HG03460 (cell line): Measurements from ENCODE around the gene OOSP4B.
"Not testable (repeated sequence)": the region's sequence is repeated elsewhere in the genome, so short reads cannot be mapped to it uniquely, and the experiment has no call there.

ENCODE experiments used
- ATAC-seq: cut with Tn5 transposase; IDR thresholded peaks from one replicate; pipeline ENCODE4 v1.9.1; 2021; ENCODE audit not compliant: unreplicated experiment

Gene OOSP4B

GRCh38 chr11:60059521-60060240, 42.7 kb downstream of the OOSP4B start:
- ATAC-seq = no peak

- no peak for ATAC-seq
Measured at GRCh38 chr11:60064111-60064510, 47.1 kb downstream of the OOSP4B start.

GRCh38 chr11:60065801-60066200, 48.8 kb downstream of the OOSP4B start:
- no peak for ATAC-seq

- no peak for ATAC-seq
Measured at GRCh38 chr11:60069450-60069849, 52.5 kb downstream of the OOSP4B start.

GRCh38 chr11:60071644-60072043, 54.7 kb downstream of the OOSP4B start:
- ATAC-seq = not testable (repeated sequence)

- no peak for ATAC-seq
Measured at GRCh38 chr11:60077216-60077817, 60.3 kb downstream of the OOSP4B start.

- no peak for ATAC-seq
Measured at GRCh38 chr11:60077981-60078380, 61.0 kb downstream of the OOSP4B start.

- no peak for ATAC-seq
Measured at GRCh38 chr11:60078745-60079144, 61.8 kb downstream of the OOSP4B start.

- ATAC-seq = no peak
Measured at GRCh38 chr11:60080535-60080934, 63.6 kb downstream of the OOSP4B start.
